GM12873 (cell line): Measurements from ENCODE around the gene EMSY.

ENCODE experiments used
- TF ChIP-seq, protein P1 (sequence below): IDR thresholded peaks from 2 replicates; pipeline ENCODE4 v1.5.1; 2012; ENCODE audit warnings: low read depth, mild to moderate bottlenecking, moderate library complexity, low read length, control low read depth; ENCODE audit not compliant: insufficient read depth; ENCODE audit errors: missing control alignments

Gene EMSY

DNA sequence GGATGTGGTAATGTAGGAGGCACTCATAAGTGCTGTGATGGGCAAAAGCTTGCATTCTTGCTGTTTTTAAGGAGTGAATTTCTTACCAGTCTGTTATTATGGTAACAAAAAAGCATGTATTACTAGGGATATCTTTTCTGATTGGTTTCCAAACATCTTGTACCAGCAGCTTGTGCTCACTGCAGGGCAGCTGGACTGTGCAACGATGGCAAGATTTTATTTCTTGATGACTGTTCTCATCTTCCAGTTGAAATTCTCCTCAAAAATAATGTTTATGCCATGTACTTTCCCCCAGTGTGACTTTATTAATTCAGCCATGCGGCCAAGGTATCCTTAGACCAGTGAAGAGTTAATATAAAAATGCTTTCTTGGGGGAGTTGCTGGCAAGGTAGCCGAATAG is 35.4 kb downstream of the EMSY start:
- TF ChIP-seq, protein P1, sequence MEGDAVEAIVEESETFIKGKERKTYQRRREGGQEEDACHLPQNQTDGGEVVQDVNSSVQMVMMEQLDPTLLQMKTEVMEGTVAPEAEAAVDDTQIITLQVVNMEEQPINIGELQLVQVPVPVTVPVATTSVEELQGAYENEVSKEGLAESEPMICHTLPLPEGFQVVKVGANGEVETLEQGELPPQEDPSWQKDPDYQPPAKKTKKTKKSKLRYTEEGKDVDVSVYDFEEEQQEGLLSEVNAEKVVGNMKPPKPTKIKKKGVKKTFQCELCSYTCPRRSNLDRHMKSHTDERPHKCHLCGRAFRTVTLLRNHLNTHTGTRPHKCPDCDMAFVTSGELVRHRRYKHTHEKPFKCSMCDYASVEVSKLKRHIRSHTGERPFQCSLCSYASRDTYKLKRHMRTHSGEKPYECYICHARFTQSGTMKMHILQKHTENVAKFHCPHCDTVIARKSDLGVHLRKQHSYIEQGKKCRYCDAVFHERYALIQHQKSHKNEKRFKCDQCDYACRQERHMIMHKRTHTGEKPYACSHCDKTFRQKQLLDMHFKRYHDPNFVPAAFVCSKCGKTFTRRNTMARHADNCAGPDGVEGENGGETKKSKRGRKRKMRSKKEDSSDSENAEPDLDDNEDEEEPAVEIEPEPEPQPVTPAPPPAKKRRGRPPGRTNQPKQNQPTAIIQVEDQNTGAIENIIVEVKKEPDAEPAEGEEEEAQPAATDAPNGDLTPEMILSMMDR, result no peak

DNA sequence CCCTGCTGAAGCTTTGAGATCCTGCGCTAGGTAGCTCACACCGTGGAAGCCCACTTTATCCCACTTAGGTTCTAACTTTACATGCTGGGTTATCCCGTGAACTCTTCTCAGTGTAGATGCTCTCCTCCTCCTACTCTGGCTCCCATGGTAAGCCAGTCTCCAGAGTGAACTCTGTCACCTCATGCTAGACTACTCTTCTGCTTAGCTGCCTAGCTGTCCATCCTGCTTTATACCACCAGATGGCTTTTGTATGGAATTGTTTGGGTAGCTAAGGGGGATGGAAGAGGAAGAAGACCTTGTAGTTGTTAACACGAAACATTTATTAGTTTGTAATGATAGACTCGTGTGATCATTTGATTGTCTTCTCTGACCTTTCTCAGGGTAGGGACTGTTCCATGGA is 46.8 kb downstream of the EMSY start:
- TF ChIP-seq, protein P1, result no peak

DNA sequence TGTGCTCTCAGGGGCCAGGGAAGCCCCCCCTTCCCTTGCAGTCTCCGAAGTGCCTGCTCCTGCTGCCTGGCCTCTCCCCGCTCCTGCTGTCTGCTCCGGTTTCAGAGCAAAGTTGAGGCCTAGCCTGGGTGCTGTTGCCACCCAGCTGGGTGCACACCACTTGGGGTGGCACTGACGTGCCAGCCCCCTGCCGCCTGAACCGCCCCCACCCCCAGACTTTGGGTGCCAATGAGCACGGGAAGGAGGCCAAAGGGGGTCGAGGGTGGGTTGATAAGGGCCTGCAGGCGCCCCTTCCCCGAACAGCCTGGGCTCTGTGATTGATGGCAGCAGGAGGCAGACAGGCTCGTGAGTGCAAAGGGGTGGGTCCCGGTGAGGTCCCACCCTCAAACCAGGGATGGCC is 48.2 kb downstream of the EMSY start:
- TF ChIP-seq, protein P1, result no peak

DNA sequence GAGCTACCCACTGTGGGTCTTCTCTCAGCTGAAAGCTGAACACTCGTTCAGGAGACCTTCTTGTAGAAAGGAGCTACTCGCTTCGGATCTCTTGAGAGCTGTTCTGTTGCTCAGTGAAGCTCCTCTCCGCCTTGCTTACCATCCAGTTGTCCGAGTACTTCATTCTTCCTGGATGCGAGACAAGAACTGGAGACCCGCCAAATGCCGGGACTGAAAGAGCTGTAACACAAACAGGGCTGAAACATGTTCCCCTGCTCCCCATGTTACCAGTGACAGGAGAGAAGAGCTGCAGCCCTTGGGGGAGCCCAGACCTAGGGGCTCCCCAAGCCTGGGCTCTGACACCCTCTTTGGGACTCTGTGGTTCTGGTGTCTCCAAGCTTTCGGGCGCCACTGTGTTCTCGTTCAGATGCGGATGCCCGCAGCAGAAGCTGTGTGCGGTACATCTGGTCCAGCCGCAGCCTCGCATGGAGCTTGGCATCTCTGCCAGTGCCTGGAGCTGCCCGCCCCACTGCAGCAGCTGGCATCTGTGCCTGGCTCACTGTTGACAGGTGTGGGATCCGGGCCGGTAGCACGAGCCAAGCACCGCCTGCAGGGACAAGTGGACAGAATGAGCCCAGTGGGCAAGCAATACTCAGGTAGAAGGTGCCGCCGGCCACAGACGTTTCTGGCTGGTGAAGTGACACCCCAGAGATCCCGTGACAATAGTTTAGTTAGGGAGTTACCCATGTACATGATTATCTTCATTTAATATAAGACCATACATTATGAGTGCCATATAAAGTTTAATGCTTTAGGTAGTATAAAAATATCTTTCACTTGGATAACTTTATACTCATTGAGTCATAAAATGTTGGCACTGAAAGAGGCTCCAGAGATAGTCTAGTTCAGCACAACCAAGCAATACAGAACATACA is 49.1 kb downstream of the EMSY start:
- TF ChIP-seq, protein P1, result no peak

DNA sequence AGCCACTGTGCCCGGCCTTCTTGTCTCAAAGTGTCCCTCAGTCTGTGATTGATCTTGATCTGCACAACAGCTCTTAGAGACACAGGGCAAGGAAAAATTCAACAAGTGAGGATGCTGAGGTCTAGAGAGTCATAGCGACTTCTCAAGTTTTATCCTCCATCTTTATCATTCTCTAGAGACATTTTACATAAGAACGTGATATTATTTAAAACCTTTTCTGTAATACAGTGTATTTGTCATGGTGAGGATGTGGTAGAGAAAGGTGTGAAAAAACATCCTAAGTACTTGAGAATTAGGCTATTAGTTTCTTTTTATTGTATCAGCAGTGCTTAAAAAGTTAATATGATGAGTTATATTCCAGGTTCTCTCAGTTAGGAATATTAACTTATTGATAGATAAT is 50.2 kb downstream of the EMSY start:
- TF ChIP-seq, protein P1, result no peak

DNA sequence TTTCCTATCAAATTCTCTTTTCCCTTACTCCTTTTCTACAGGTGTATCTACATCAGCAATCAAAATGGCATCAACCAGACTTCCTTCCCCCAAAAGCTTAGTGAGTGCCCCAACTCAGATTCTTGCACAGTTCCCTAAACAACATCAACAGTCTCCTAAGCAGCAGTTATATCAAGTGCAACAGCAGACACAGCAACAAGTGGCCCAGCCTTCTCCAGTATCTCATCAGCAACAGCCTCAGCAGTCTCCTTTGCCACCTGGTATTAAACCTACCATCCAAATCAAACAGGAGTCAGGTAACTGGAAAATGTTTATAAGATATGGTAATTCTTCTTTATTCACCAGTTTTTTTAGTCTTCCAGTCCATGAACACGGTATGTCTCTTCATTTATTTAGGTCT is 51.4 kb downstream of the EMSY start:
- TF ChIP-seq, protein P1, result no peak

DNA sequence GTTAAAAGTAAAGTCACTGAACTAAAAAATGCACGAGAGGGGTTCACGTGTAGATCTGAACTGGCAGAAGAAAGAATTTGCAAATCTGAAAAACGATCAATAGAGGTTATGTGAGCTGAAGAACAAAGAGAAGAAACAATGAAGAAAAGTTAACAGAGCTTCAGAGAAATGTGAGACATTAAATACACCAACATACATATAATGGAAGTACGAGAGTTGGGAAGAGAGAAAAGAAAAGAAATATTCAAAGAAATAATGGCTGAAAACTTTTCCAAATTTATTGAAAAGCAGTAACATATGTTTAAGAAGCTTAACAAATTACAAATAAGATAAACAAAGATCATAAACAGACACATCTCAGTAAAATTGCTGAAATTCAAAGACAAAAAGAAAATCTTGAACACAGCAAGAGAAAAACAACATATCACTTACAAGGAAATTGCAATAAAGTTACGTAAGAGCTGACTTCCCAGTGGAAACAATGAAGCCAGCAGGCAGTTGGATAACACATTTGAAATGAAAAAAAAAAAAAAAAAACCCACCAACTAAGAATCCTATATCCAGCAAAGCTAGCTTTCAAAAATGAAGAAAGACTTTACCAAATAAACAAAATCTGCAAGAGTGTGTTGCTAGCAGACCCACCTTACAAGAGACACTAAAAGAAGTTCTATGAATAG is 56.8 kb downstream of the EMSY start:
- TF ChIP-seq, protein P1, result no peak
